Colonic mucosa (tissue), 4 donors: ENCODE measurements around the gene MRPS18A. TPM values are rescaled to one million over a fixed set of nuclear protein-coding genes. Genes with fewer than 3 reads are reported as not detected.

Experiments used
- DNase-seq: peaks from one replicate; pipeline ENCODE4 v3.0.0-alpha.2; 2020
- H3K27ac ChIP-seq: fragments of 200-600 bp; one replicate; pipeline ENCODE4 v1.8.0; 2021
- H3K27me3 ChIP-seq: fragments of 200-600 bp; one replicate; pipeline ENCODE4 v1.8.0; 2021
- H3K36me3 ChIP-seq: fragments of 200-600 bp; one replicate; pipeline ENCODE4 v1.8.0; 2021
- H3K4me1 ChIP-seq: fragments of 200-600 bp; one replicate; pipeline ENCODE4 v1.8.0; 2021; ENCODE audit warnings: mild to moderate bottlenecking
- H3K4me3 ChIP-seq: fragments of 200-600 bp; one replicate; pipeline ENCODE4 v1.8.0; 2021
- H3K9ac ChIP-seq, 2 donors: one replicate each; pipeline ENCODE4 v1.7.0; 2013; ENCODE audit warnings: control low read depth in 2 of 2, low read depth in 2 of 2, low read length in 2 of 2
- H3K9me3 ChIP-seq: fragments of 200-600 bp; one replicate; pipeline ENCODE4 v1.8.0; 2021
- CTCF ChIP-seq: fragments of 200-600 bp; IDR thresholded peaks from one replicate; pipeline ENCODE4 v1.8.0; 2022; ENCODE audit warnings: antibody characterized with exemption, mild to moderate bottlenecking
- intact Hi-C: fragments of 100-400 bp; cut with DNase I; formaldehyde crosslinking; loops from one replicate; pipeline ENCODE4 v1.14.1; 2022
- total RNA-seq, 2 donors: library from RNA; stranded (reverse); fragmentation: NEBNext Ultra II Directional in 1 of 2; extraction: Animal tissue kit (Norgen Biotek cat#: 25700) in 1 of 2; gene quantifications; one replicate each; pipeline ENCODE4 v1.2.1, GENCODE V29; 2021
- donor health status: healthy.
- donor health status: DM: no; HTN: no; CAD: no.
- donor health status: DM: no; HTN: no; CAD: no.

Gene MRPS18A
- 100 to 1,000 TPM in 1 of 2 donors, 10 to 100 TPM in 1; 83.6 to 120 TPM for total RNA-seq

- TF ChIP-seq CTCF = no peak
- Histone ChIP-seq H3K4me1 (peaks cover 31% of the 10 kb centered on the region), H3K27ac (peak within 1 kb of the TSS; percentile 77), H3K36me3 (no peaks in the 10 kb centered on the region), H3K4me3 (peak within 1 kb of the TSS; percentile 75), H3K9me3 (no peaks in the 10 kb centered on the region), H3K27me3 (no peaks in the 10 kb centered on the region), H3K9ac (peak within 1 kb of the TSS; percentile 73 to 95)
- intact Hi-C loops = no loop called here
- DNase-seq = peak; percentile 93
Observed at GRCh38 chr6:43687437-43688347, at the start of gene MRPS18A. MRPS18A (minus strand) TSS chr6:43687791; CDS start chr6:43687779, 12 bp downstream.

GRCh38 chr6:43736844-43737243 lies 49.3 kb upstream of the MRPS18A start:
- Histone ChIP-seq H3K9ac (no peak overlapping the region), H3K27ac (no peak overlapping the region), H3K36me3 (no peaks in the 10 kb centered on the region), H3K4me1 (no peaks in the 10 kb centered on the region), H3K4me3 (no peak overlapping the region), H3K27me3 (no peaks in the 10 kb centered on the region), H3K9me3 (no peaks in the 10 kb centered on the region)
- intact Hi-C loops = no loop called here
- TF ChIP-seq CTCF = no peak
- DNase-seq = no peak

GRCh38 chr6:43736211-43736786 lies 48.7 kb upstream of the MRPS18A start:
- no peak overlapping the region for H3K9ac ChIP-seq

GRCh38 chr6:43735642-43736199 lies 48.1 kb upstream of the MRPS18A start:
- TF ChIP-seq CTCF = no peak
- intact Hi-C loops = no loop called here
- no peak overlapping the region for H3K27ac ChIP-seq
- H3K36me3 ChIP-seq = no peaks in the 10 kb centered on the region
- H3K27me3 ChIP-seq = no peaks in the 10 kb centered on the region
- no peak overlapping the region for H3K9ac ChIP-seq
- no peak overlapping the region for H3K4me3 ChIP-seq
- H3K9me3 ChIP-seq = no peaks in the 10 kb centered on the region
- no peaks in the 10 kb centered on the region for H3K4me1 ChIP-seq
- DNase-seq = no peak

More at GRCh38 chr6:43736211-43736786, 48.7 kb upstream of the MRPS18A start:
- H3K9me3 ChIP-seq = no peaks in the 10 kb centered on the region
- H3K36me3 ChIP-seq = no peaks in the 10 kb centered on the region
- no peaks in the 10 kb centered on the region for H3K4me1 ChIP-seq
- intact Hi-C loops = no loop called here
- TF ChIP-seq CTCF = no peak
- DNase-seq = no peak
- H3K27ac ChIP-seq = no peak overlapping the region
- H3K4me3 ChIP-seq = no peak overlapping the region
- no peaks in the 10 kb centered on the region for H3K27me3 ChIP-seq

GRCh38 chr6:43734294-43734665 lies 46.7 kb upstream of the MRPS18A start:
- intact Hi-C loops = no loop called here
- Histone ChIP-seq H3K4me1 (no peaks in the 10 kb centered on the region), H3K9me3 (no peaks in the 10 kb centered on the region), H3K27ac (no peak overlapping the region), H3K4me3 (no peak overlapping the region), H3K9ac (no peak overlapping the region), H3K36me3 (no peaks in the 10 kb centered on the region), H3K27me3 (no peaks in the 10 kb centered on the region)
- DNase-seq = no peak
- TF ChIP-seq CTCF = no peak
